ENCODE measurements around the gene KIAA1217. TPM values are rescaled to one million over a fixed set of nuclear protein-coding genes. Genes with fewer than 3 reads are reported as not detected.

The KIAA1217 gene
- total RNA-seq, 4 donors from 2014 or later: 46.9 to 108 (median 61.5) TPM

DNA sequence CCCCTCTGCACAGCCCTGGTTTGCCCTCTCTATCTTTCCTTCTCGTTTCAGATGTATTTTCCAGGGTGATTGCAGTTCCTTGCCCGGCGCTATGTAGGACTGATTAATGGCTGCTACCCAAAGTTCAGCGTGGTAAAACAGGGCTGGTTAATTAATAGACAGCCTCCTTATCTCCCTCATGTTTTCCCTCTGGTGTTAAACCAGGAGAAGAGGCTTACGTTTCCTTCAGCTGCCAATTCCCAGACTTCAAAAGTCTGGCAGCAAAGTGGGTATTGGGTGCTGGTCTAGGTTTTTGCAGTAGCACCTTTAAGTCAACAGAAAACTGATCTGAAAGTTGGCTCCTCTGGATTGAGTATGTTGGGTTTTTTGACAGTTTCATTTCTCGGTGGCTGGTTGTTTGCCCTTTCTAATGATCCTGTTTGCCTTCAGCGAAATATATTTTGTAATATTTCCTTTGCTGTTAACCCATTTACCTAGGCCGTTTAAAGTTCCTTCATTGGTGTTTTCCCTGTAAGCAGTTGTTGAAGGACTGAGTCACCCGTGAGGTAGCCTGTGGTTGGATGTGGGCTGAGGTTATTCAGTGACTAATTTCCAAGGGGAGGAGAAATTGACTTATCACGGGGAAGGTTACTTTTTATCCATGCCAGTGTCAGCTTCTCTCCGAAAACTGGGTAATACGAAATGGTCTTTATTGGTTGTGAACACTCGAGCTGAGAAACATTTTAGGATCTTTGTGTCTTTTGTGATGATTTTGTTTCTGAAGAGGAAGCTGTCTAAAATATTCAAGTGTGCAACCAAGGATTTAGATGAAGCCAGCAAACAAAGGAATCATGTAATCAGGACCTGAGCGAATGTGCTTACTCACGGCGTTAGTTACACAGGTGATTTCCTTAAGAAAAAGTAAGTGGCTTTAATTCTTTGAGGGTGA lies 257.2 kb downstream of the KIAA1217 start:
- H3K4me1 ChIP-seq: peaks cover 0 to 31% (median 0%) of the 10 kb centered on the region in 4 donors
- H3K36me3 ChIP-seq: no peaks in the 10 kb centered on the region
- TF ChIP-seq POLR2A (IDR thresholded peaks at IDR 0.05): peak; percentile 50 to 87
- TF ChIP-seq, protein P1, sequence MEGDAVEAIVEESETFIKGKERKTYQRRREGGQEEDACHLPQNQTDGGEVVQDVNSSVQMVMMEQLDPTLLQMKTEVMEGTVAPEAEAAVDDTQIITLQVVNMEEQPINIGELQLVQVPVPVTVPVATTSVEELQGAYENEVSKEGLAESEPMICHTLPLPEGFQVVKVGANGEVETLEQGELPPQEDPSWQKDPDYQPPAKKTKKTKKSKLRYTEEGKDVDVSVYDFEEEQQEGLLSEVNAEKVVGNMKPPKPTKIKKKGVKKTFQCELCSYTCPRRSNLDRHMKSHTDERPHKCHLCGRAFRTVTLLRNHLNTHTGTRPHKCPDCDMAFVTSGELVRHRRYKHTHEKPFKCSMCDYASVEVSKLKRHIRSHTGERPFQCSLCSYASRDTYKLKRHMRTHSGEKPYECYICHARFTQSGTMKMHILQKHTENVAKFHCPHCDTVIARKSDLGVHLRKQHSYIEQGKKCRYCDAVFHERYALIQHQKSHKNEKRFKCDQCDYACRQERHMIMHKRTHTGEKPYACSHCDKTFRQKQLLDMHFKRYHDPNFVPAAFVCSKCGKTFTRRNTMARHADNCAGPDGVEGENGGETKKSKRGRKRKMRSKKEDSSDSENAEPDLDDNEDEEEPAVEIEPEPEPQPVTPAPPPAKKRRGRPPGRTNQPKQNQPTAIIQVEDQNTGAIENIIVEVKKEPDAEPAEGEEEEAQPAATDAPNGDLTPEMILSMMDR (IDR thresholded peaks at IDR 0.05): peak in 2 of 6 experiments; percentile 23 to 28
- no peaks in the 10 kb centered on the region for H3K9me3 ChIP-seq
- H3K4me3 ChIP-seq: peak overlapping the region in 3 of 4 donors; percentile 16 to 53 (median 46)
- no peaks in the 10 kb centered on the region for H3K27me3 ChIP-seq
- H3K27ac ChIP-seq: peak overlapping the region in 3 of 4 donors; percentile 51 to 95 (median 87)
- DNase-seq: peak in 1 of 3 donors; percentile 76

DNA sequence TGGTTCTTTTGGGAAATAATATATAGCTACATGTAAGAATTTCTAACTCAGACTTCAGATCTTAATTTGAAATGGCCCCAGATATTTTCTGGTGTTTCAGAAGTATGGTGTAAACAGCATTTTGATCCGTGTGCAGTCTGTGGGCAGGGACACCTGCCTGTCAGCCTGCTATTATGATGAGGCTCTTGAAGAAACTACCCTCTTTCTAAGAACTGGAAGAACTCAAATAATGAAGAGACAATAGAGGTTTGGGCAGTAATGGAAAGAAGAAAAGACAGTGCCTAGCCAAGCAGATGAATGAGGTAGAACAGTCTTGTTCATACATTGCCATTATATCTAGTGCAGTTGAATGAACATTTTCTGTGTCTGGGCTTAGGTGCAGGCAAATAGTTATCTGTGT lies 258.2 kb downstream of the KIAA1217 start:
- Histone ChIP-seq H3K9me3 (no peaks in the 10 kb centered on the region), H3K27ac (peak overlapping the region in 3 of 4 donors; percentile 51 to 95 (median 87)), H3K4me3 (peak overlapping the region in 3 of 4 donors; percentile 4 to 53 (median 46)), H3K36me3 (no peaks in the 10 kb centered on the region), H3K4me1 (peaks cover 0 to 31% (median 0%) of the 10 kb centered on the region in 4 donors), H3K27me3 (no peaks in the 10 kb centered on the region)
- TF ChIP-seq, protein P1 (IDR thresholded peaks at IDR 0.05): no peak
- TF ChIP-seq POLR2A (IDR thresholded peaks at IDR 0.05): no peak
- DNase-seq: no peak

DNA sequence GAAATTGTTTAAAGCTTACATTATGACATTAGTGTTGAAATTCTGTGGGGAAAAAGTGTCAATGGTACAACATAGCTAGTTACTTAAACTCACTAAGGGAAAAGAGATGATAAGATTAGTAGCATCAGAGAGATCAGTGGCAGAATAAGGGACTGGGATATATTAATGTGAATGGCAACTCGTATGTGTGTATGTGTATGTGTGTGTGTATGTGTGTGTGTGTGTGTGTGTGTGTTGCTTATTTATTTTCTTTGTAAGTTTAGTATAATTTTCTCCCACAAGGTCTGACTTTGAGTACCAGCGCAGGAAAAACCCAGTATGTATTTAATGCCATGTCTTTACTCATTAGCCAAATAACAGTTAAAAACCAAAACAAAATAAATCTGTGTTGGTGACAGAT lies 258.7 kb downstream of the KIAA1217 start:
- no peaks in the 10 kb centered on the region for H3K27me3 ChIP-seq
- peaks cover 0 to 31% (median 0%) of the 10 kb centered on the region in 4 donors for H3K4me1 ChIP-seq
- peaks cover 0 to 1% (median 0%) of the 10 kb centered on the region in 3 donors for H3K36me3 ChIP-seq
- peak overlapping the region in 3 of 4 donors; percentile 51 to 95 (median 87) for H3K27ac ChIP-seq
- peak overlapping the region in 2 of 4 donors; percentile 46 to 53 for H3K4me3 ChIP-seq
- no peak for TF ChIP-seq POLR2A (IDR thresholded peaks at IDR 0.05)
- TF ChIP-seq, protein P1 (IDR thresholded peaks at IDR 0.05): no peak
- DNase-seq: no peak
- H3K9me3 ChIP-seq: no peaks in the 10 kb centered on the region

DNA sequence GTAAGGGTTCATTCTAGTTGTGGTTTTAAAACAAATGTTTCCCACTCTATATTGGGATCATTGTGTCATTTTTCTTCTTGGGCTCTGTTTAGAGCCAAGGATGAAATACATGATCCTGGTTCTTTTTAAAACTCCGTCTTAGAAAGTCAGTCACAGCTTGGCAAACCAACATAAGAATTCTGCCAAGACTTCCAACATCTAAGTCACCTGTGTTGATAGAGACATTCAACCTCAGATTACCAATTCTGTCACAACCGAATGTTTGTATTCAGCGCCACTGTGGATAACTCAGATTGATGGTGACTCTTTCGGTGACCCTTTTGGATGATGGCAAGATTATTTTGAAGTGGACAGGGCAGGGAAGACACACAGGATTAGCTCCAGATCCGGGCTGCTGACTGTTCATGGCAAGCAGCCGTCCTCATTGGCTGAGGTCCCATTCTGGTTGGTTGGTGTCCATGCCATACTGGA lies 259.4 kb downstream of the KIAA1217 start:
- peak overlapping the region in 1 of 4 donors; percentile 6 for H3K27ac ChIP-seq
- no peaks in the 10 kb centered on the region for H3K27me3 ChIP-seq
- TF ChIP-seq, protein P1 (IDR thresholded peaks at IDR 0.05): no peak
- TF ChIP-seq POLR2A (IDR thresholded peaks at IDR 0.05): no peak
- peak overlapping the region in 2 of 4 donors; percentile 46 to 53 for H3K4me3 ChIP-seq
- H3K9me3 ChIP-seq: no peaks in the 10 kb centered on the region
- no peak for DNase-seq
- peaks cover 0 to 8% (median 0%) of the 10 kb centered on the region in 3 donors for H3K36me3 ChIP-seq
- H3K4me1 ChIP-seq: peaks cover 0 to 27% (median 0%) of the 10 kb centered on the region in 4 donors

DNA sequence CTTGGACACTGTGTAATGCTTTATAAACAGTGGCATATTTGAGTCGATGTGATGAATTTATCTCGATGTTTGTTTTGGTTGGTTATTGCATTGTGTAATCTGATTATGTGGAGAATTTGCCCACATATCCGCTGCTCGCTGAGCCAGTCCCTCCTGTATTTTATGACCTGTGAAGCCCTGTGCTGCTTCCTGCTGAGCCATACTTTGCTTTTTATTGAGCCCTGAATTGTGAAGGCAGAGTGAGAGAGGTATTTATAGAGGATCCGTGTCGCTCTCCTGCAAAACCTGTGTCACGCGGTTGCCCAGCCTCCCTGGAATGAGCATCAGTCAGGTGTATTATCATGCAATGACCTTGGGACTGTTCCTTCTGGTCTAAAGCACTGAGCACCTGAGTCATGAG lies 261.1 kb downstream of the KIAA1217 start:
- Histone ChIP-seq H3K4me1 (peaks cover 0 to 18% (median 0%) of the 10 kb centered on the region in 4 donors), H3K27me3 (no peaks in the 10 kb centered on the region), H3K9me3 (no peaks in the 10 kb centered on the region), H3K27ac (peak overlapping the region in 2 of 4 donors; percentile 61 to 77), H3K4me3 (peak overlapping the region in 1 of 4 donors; percentile 24), H3K36me3 (peaks cover 0 to 16% (median 0%) of the 10 kb centered on the region in 3 donors)
- TF ChIP-seq, protein P1 (IDR thresholded peaks at IDR 0.05): no peak
- peak in 1 of 2 donors; percentile 54 for TF ChIP-seq POLR2A (IDR thresholded peaks at IDR 0.05)
- DNase-seq: peak in 2 of 3 donors; percentile 87
